A673 (cell line): ENCODE results near the gene DLGAP5. TPM values are rescaled to one million over a fixed set of nuclear protein-coding genes. Genes with fewer than 3 reads are reported as not detected.

Experiments
- Bru-seq: library from RNA; stranded (reverse); fragments of 400-500 nt; gene quantifications from one replicate; lab custom pipeline; 2021; lab: Mats Ljungman, UMichigan
- BruChase-seq, 2 experiments: library from RNA; stranded (reverse); fragments of 400-500 nt; gene quantifications; one replicate each; lab custom pipeline; 2021; lab: Mats Ljungman, UMichigan
- BruUV-seq: library from RNA; stranded (reverse); fragments of 400-500 nt; replicated peaks from 2 replicates; lab custom pipeline; 2021; lab: Mats Ljungman, UMichigan
- CTCF ChIA-PET: fragments of 300-600 bp; sonication (Branson Sonifier 250); formaldehyde crosslinking; loops from one replicate; lab custom pipeline; 2022; ENCODE audit warnings: antibody characterized with exemption; lab: Charles Lee
- POLR2A ChIA-PET: fragments of 300-600 bp; sonication (Branson Sonifier 250); formaldehyde crosslinking; loops from one replicate; lab custom pipeline; 2022; ENCODE audit warnings: antibody characterized with exemption; ENCODE audit not compliant: low non-redundant PET; lab: Charles Lee
- DNase-seq: peaks from one replicate; pipeline ENCODE4 v3.0.0-alpha.2; 2015; ENCODE audit warnings: low spot score
- H3K27ac ChIP-seq: fragments of 200-600 bp; sonication (generic); 2 replicates; pipeline ENCODE4 v1.5.1; 2016; ENCODE audit warnings: mixed run types, low read depth, mild to moderate bottlenecking, mixed read lengths, antibody characterized with exemption, low read length; ENCODE audit not compliant: poor library complexity, severe bottlenecking
- H3K27me3 ChIP-seq: fragments of 200-600 bp; sonication (generic); replicated peaks from 2 replicates; pipeline ENCODE4 v1.6.1; 2017; ENCODE audit warnings: mixed run types, low read depth, mild to moderate bottlenecking, mixed read lengths, antibody characterized with exemption, low read length; ENCODE audit not compliant: insufficient read depth, poor library complexity
- H3K36me3 ChIP-seq: fragments of 200-600 bp; sonication (generic); 2 replicates; pipeline ENCODE4 v1.6.1; 2016; ENCODE audit warnings: mixed run types, mild to moderate bottlenecking, mixed read lengths, antibody characterized with exemption, low read length; ENCODE audit not compliant: insufficient read depth, poor library complexity, severe bottlenecking
- H3K4me1 ChIP-seq: fragments of 200-600 bp; sonication (generic); 2 replicates; pipeline ENCODE4 v1.6.1; 2017; ENCODE audit warnings: mixed run types, mild to moderate bottlenecking, mixed read lengths, antibody characterized with exemption, low read length; ENCODE audit not compliant: insufficient read depth, poor library complexity, severe bottlenecking
- H3K4me3 ChIP-seq: fragments of 200-600 bp; sonication (generic); 2 replicates; pipeline ENCODE4 v1.5.1; 2016; ENCODE audit warnings: low read depth, mixed run types, mild to moderate bottlenecking, mixed read lengths, low read length; ENCODE audit not compliant: poor library complexity, severe bottlenecking
- H3K9me3 ChIP-seq: fragments of 200-600 bp; sonication (generic); 2 replicates; pipeline ENCODE4 v1.6.1; 2016; ENCODE audit warnings: mixed run types, low read depth, mild to moderate bottlenecking, mixed read lengths, antibody characterized with exemption, low read length; ENCODE audit not compliant: poor library complexity, severe bottlenecking
- EZH2 ChIP-seq: fragments of 200-600 bp; sonication (generic); IDR thresholded peaks from 2 replicates; pipeline ENCODE4 v1.6.1; 2017; ENCODE audit warnings: borderline replicate concordance, low read depth, mild to moderate bottlenecking, mixed read lengths, antibody characterized with exemption, low read length; ENCODE audit not compliant: poor library complexity, severe bottlenecking
- intact Hi-C: fragments of 100-400 bp; cut with micrococcal nuclease; formaldehyde crosslinking; loops from one replicate; pipeline ENCODE4 v1.10.0; 2022; ENCODE audit not compliant: unreplicated experiment
- long read RNA-seq: library from polyadenylated mRNA; stranded (forward); transcript quantifications from one replicate; pipeline ENCODE4 v2.0.0, GENCODE V29; 2022
- total RNA-seq: library from RNA; stranded (reverse); gene quantifications from 2 replicates; pipeline ENCODE4 v1.2.3, GENCODE V29; 2021
- TF ChIP-seq, protein P1 (sequence below): fragments of 300-800, 200-600 bp; sonication (generic); conservative IDR thresholded peaks from 2 replicates; pipeline ENCODE4 v1.5.1; 2017; ENCODE audit warnings: low read depth, mild to moderate bottlenecking, antibody characterized with exemption, low read length, moderate library complexity, mixed read lengths

The DLGAP5 gene, protein sequence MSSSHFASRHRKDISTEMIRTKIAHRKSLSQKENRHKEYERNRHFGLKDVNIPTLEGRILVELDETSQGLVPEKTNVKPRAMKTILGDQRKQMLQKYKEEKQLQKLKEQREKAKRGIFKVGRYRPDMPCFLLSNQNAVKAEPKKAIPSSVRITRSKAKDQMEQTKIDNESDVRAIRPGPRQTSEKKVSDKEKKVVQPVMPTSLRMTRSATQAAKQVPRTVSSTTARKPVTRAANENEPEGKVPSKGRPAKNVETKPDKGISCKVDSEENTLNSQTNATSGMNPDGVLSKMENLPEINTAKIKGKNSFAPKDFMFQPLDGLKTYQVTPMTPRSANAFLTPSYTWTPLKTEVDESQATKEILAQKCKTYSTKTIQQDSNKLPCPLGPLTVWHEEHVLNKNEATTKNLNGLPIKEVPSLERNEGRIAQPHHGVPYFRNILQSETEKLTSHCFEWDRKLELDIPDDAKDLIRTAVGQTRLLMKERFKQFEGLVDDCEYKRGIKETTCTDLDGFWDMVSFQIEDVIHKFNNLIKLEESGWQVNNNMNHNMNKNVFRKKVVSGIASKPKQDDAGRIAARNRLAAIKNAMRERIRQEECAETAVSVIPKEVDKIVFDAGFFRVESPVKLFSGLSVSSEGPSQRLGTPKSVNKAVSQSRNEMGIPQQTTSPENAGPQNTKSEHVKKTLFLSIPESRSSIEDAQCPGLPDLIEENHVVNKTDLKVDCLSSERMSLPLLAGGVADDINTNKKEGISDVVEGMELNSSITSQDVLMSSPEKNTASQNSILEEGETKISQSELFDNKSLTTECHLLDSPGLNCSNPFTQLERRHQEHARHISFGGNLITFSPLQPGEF
- 143 and 144 TPM in 2 replicates for total RNA-seq
- Bru-seq, nascent RNA = percentile 89 among the genes with signal in this experiment
- BruChase-seq, experiment 1, labeled RNA remaining after a 2-hour chase = percentile 84 among the genes with signal in this experiment
- percentile 91 among the genes with signal in this experiment for BruChase-seq, experiment 2, labeled RNA remaining after a 6-hour chase
- long read RNA-seq, transcript DLGAP5-201 (19 exons, 2,973 nt) = major isoform, 204 of 449 reads
- long read RNA-seq, transcript DLGAP5-202 (20 exons, 2,954 nt) = minor isoform, 156 of 449 reads
- long read RNA-seq, partial matches to known transcripts = 30 of 449 reads
- long read RNA-seq, other reads (novel, unspliced or antisense) = 59 of 449 reads

DNA sequence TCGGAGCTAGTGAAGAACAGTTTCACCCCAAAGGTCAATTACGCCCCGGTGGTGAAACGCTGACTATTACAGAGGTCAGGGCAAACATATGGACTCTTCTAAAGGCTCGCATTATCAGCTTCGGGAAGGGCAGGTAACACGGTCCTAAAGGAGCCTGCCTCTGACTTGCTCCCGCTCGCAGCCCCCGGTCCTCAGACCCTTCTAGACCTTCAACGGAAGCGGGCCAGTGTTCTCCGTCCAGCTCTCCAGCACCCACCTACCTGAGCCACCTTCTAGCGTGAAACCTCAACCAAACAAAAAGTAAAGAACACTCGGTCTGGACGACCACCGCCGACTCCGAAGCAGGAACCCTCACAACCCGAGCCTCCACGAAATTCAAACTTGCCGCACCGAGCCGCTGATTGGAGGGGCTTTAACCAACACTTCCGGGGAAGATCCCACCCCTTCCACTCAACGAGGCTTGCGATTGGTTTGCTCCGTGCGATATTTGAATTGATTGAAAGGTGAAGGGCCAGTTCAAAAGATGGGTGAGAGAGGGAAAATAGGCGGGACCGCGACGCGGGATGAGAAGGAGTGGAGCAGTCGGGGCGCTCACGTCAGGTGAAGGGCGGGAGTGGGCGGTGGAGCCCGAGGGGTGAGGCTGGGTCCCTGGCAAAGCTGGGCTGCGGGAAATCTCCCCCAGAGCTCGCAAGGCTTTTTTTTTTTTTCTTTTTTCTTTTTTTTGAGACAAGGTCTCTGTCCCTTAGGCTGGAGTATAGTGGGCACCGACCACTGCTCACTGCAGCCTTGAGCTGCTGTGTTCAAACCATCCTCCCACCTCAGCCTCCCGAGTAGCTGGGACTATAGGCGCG is at the start of gene DLGAP5:
TSS of gene DLGAP5 (minus strand) at position 383 of the 851 bp plus-strand sequence. CDS start 2,406 bp downstream, outside the sequence.
- intact Hi-C loops = no loop called here
- no peak for TF ChIP-seq EZH2
- TF ChIP-seq, protein P1, sequence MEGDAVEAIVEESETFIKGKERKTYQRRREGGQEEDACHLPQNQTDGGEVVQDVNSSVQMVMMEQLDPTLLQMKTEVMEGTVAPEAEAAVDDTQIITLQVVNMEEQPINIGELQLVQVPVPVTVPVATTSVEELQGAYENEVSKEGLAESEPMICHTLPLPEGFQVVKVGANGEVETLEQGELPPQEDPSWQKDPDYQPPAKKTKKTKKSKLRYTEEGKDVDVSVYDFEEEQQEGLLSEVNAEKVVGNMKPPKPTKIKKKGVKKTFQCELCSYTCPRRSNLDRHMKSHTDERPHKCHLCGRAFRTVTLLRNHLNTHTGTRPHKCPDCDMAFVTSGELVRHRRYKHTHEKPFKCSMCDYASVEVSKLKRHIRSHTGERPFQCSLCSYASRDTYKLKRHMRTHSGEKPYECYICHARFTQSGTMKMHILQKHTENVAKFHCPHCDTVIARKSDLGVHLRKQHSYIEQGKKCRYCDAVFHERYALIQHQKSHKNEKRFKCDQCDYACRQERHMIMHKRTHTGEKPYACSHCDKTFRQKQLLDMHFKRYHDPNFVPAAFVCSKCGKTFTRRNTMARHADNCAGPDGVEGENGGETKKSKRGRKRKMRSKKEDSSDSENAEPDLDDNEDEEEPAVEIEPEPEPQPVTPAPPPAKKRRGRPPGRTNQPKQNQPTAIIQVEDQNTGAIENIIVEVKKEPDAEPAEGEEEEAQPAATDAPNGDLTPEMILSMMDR = no peak

DNA sequence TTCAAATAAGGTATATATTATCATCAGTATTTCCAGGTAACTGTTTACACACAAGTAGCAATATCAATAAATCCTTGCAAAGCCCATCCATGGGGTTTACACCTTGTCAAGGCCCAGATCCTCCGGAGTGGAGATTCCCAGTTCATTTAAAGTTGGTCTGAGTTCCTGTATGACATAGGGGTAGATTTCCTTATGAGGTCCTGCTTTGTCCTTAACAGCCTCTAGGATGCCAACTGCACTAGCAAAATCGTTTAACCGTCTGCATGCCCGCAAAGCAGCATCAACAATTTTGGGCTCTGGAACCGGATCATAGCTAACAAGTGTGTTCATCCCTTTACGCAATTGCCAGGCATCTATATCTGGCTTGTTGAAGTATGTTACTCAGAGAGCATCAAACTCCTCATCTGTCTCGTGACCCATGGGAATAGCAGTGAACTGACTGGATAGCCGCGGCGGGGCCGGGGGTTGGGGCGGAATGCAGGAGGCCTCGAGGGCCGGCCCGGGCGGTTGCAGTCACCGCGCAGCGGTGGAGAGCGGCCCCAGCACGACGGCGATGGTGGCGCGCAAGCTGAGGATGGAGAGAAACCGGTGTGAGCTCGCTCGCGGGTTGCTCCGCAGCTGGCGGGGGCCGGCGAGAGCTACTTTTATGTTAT is 49.3 kb upstream of the DLGAP5 start:
- Histone ChIP-seq H3K27me3 (no peaks in the 10 kb centered on the region), H3K36me3 (no peaks in the 10 kb centered on the region), H3K4me3 (no peak overlapping the region), H3K27ac (no peak overlapping the region), H3K4me1 (no peaks in the 10 kb centered on the region), H3K9me3 (no peaks in the 10 kb centered on the region)
- ChIA-PET POLR2A (no interaction called here), CTCF (no interaction called here)
- no TSS peak for BruUV-seq
- intact Hi-C loops = no loop called here
- no peak for DNase-seq
- TF ChIP-seq, protein P1 = no peak
- TF ChIP-seq EZH2 = no peak

More for the DNA sequence above, at the start of gene DLGAP5:
- CTCF ChIA-PET = interaction anchor here (0.6 to 0.7 kb wide), 2 partner anchors 73 to 211 kb away, joined by 3 to 8 read pairs; no protein-coding TSS in a partner anchor
- H3K4me3 ChIP-seq = peak within 1 kb of the TSS; percentile 75
- H3K27me3 ChIP-seq = no peaks in the 10 kb centered on the region
- H3K27ac ChIP-seq = peak within 1 kb of the TSS; percentile 83
- peaks cover 17% of the 10 kb centered on the region for H3K4me1 ChIP-seq
- peaks cover 8% of the 10 kb centered on the region for H3K9me3 ChIP-seq
- POLR2A ChIA-PET = no interaction called here
- TSS peak; percentile 81 for BruUV-seq
- H3K36me3 ChIP-seq = peaks cover 21% of the 10 kb centered on the region
- DNase-seq = peak; percentile 99
